ENCODE data around the gene TMEM237.

The TMEM237 gene

DNA sequence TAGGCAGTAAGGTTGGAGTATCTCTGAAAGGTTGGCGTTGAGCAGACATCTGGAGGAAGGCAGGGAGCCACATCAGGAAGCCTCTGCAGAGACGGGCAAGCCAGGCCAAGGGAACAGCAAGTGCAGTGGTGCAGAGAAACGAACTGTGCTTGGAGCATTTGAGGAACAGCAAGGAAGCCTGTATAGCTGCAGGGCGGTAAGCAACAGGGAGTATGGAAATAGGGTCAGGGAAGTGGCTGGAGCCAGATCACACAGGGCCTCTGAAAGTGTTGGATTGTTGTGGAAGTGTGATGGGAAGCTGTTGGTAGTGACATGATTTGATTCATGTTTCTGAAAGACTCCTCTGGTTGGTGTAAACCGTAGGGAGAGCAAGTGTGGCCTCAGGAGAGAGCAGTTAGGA is 13.4 kb upstream of the TMEM237 start:
- intact Hi-C loops (cut with micrococcal nuclease), result no loop called here
- no peak overlapping the region for H3K4me3 Mint-ChIP-seq
- H3K27ac Mint-ChIP-seq, result no peak overlapping the region
- peaks cover 29% of the 10 kb centered on the region for H3K4me1 Mint-ChIP-seq (ENCODE audit: low read depth)
- no peaks in the 10 kb centered on the region for H3K27me3 Mint-ChIP-seq
- H3K9me3 Mint-ChIP-seq, result no peaks in the 10 kb centered on the region
- no peaks in the 10 kb centered on the region for H3K36me3 Mint-ChIP-seq (ENCODE audit: low read depth)

GRCh38 chr2:201656102-201656501 is 12.8 kb upstream of the TMEM237 start:
- Mint-ChIP-seq H3K36me3 (ENCODE audit: low read depth) (no peaks in the 10 kb centered on the region), H3K27me3 (no peaks in the 10 kb centered on the region), H3K9me3 (no peaks in the 10 kb centered on the region), H3K4me3 (no peak overlapping the region), H3K27ac (no peak overlapping the region), H3K4me1 (ENCODE audit: low read depth) (peaks cover 23% of the 10 kb centered on the region)
- intact Hi-C loops (cut with micrococcal nuclease), result no loop called here

- intact Hi-C loops (cut with micrococcal nuclease), result no loop called here
- H3K27ac Mint-ChIP-seq, result no peak overlapping the region
- no peaks in the 10 kb centered on the region for H3K9me3 Mint-ChIP-seq
- no peaks in the 10 kb centered on the region for H3K36me3 Mint-ChIP-seq (ENCODE audit: low read depth)
- no peak overlapping the region for H3K4me3 Mint-ChIP-seq
- no peaks in the 10 kb centered on the region for H3K27me3 Mint-ChIP-seq
- peaks cover 16% of the 10 kb centered on the region for H3K4me1 Mint-ChIP-seq (ENCODE audit: low read depth)
Measured at GRCh38 chr2:201654616-201655384, 11.5 kb upstream of the TMEM237 start.

GRCh38 chr2:201653221-201653620 is 9.9 kb upstream of the TMEM237 start:
- Mint-ChIP-seq H3K4me3 (no peak overlapping the region), H3K36me3 (ENCODE audit: low read depth) (no peaks in the 10 kb centered on the region), H3K27ac (no peak overlapping the region), H3K27me3 (no peaks in the 10 kb centered on the region), H3K9me3 (no peaks in the 10 kb centered on the region), H3K4me1 (ENCODE audit: low read depth) (peaks cover 16% of the 10 kb centered on the region)
- intact Hi-C loops (cut with micrococcal nuclease), result no loop called here

DNA sequence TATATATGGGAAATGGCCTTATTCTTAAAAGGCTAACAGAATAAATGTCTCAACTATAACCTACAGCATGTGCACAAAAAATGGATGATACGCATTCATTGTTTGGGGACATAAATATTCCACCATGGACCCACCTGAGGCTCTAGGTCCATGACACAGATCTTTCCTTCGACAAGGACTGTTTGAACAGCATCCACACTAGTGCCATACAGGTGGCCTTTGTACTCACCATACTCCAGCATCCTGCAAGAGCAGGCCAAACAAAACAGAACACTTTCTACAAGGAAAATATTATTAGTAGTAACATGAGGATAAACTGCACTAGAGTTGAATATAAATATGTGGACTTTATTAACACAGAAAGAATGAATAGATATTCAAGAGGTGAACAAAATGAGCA is 6.1 kb upstream of the TMEM237 start:
- intact Hi-C loops (cut with micrococcal nuclease), result no loop called here
- no peaks in the 10 kb centered on the region for H3K27me3 Mint-ChIP-seq
- H3K27ac Mint-ChIP-seq, result no peak overlapping the region
- no peak overlapping the region for H3K4me3 Mint-ChIP-seq
- no peaks in the 10 kb centered on the region for H3K9me3 Mint-ChIP-seq
- H3K4me1 Mint-ChIP-seq (ENCODE audit: low read depth), result peaks cover 16% of the 10 kb centered on the region
- H3K36me3 Mint-ChIP-seq (ENCODE audit: low read depth), result no peaks in the 10 kb centered on the region

DNA sequence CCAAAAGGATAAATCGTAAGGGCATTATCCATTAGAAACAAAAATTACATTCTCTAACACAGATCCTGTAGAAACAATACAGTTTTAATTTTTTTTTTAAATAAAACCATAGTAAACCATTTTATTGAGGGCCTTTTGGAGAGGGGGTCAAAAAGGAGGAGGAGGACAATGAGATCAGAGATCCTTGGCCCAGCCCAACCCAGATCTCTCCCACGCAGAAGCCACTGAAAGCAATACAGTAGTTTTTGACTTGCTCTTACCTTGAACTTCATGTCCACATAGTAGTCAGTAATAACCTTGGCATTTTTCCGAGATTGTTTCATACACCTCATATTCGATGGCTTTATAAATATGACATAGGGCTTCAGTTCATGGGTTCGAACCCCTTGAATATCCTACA is 4.1 kb upstream of the TMEM237 start:
- Mint-ChIP-seq H3K4me3 (no peak overlapping the region), H3K36me3 (ENCODE audit: low read depth) (peaks cover 5% of the 10 kb centered on the region), H3K27ac (no peak overlapping the region), H3K9me3 (no peaks in the 10 kb centered on the region), H3K4me1 (ENCODE audit: low read depth) (peaks cover 16% of the 10 kb centered on the region), H3K27me3 (peaks cover 8% of the 10 kb centered on the region)
- intact Hi-C loops (cut with micrococcal nuclease), result no loop called here

DNA sequence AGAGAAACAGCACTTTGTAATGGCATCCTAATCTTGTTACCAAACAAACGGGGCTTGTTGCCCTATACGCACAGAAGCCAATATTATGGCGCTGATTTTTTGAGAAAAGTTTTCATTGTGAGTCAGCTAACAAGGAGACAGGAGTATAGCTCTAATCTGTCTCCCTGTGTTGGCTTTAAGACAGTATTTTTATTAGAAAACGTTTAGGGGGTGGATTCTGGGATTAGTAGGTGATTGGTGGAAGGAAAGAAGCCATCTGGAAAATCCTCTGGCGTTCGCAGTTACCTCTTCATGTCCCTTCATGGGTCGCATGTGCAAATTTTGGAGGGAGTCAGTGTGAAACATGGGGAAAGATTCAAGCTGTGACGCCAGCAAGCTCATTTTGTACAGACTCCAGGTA is 698 bp upstream of the TMEM237 start:
- H3K36me3 Mint-ChIP-seq (ENCODE audit: low read depth), result peaks cover 6% of the 10 kb centered on the region
- intact Hi-C loops (cut with micrococcal nuclease), result no loop called here
- peaks cover 8% of the 10 kb centered on the region for H3K27me3 Mint-ChIP-seq
- no peaks in the 10 kb centered on the region for H3K9me3 Mint-ChIP-seq
- H3K4me1 Mint-ChIP-seq (ENCODE audit: low read depth), result peaks cover 10% of the 10 kb centered on the region
- H3K27ac Mint-ChIP-seq, result peak overlapping the region; percentile 91
- H3K4me3 Mint-ChIP-seq, result no peak overlapping the region

DNA sequence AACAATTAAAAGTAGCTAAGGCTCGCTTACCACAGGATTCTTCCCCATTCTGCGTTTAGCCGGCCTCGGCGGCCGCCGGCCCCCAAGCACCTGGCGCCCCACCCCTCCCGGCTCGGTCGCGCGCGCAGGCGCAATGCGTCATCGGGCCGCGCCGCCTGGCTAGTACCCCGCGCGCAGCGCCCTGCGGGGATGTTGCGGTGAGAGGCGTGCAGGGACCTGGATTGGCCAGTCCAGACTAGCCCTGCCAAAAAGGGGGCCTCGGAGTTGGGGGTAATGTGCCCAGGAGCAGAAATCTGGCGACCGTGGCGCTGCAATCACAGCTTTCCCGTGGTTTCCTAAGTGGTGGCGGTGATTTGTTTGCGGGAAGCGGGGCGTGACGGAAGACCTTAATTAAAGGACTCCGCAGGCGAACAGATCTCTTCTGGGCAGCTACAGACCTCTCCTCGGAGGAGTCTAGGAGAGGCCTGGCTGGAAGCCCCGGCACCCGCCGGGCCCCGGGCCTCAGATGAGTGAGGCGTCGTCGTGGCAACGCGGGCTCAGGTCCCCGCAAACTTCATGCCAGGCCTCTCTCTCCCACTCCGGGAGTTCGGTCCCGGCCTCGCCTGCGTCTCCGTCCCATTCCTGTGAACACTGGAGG is 606 bp downstream of the TMEM237 start:
- Mint-ChIP-seq H3K4me3 (peak overlapping the region; percentile 82), H3K36me3 (ENCODE audit: low read depth) (peaks cover 6% of the 10 kb centered on the region), H3K9me3 (no peaks in the 10 kb centered on the region), H3K4me1 (ENCODE audit: low read depth) (peaks cover 10% of the 10 kb centered on the region), H3K27ac (peak overlapping the region; percentile 91), H3K27me3 (peaks cover 8% of the 10 kb centered on the region)
- intact Hi-C loops (cut with micrococcal nuclease), result no loop called here

- peak overlapping the region; percentile 82 for H3K4me3 Mint-ChIP-seq
- H3K27me3 Mint-ChIP-seq, result peaks cover 8% of the 10 kb centered on the region
- H3K9me3 Mint-ChIP-seq, result no peaks in the 10 kb centered on the region
- peak overlapping the region; percentile 91 for H3K27ac Mint-ChIP-seq
- peaks cover 10% of the 10 kb centered on the region for H3K4me1 Mint-ChIP-seq (ENCODE audit: low read depth)
- H3K36me3 Mint-ChIP-seq (ENCODE audit: low read depth), result peaks cover 6% of the 10 kb centered on the region
- intact Hi-C loops (cut with micrococcal nuclease), result no loop called here
Measured at GRCh38 chr2:201642086-201642578, 1.2 kb downstream of the TMEM237 start.

- Mint-ChIP-seq H3K27ac (no peak overlapping the region), H3K27me3 (peaks cover 6% of the 10 kb centered on the region), H3K4me1 (ENCODE audit: low read depth) (peaks cover 9% of the 10 kb centered on the region), H3K36me3 (ENCODE audit: low read depth) (peaks cover 6% of the 10 kb centered on the region), H3K4me3 (no peak overlapping the region), H3K9me3 (no peaks in the 10 kb centered on the region)
- intact Hi-C loops (cut with micrococcal nuclease), result no loop called here
Measured at GRCh38 chr2:201639205-201639604, 4.1 kb downstream of the TMEM237 start.

DNA sequence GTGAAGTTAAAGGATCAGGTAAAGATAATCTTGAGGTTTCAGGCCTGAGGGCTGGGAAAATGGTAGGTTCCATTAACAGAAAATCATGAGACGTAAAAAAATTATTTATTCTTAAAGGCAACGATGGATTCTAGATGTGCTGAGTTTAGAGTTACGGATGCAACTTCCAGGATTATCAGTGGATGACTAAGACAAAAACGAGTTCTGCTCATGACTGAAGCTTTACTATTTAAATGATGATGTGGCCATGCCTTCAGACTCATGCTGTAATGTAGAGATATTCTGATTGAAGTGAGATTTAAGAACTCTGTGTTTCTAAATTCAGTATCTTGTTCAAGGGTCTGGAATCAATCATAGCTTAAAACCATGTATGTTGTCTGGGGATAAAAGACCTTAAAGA is 5.0 kb downstream of the TMEM237 start:
- H3K4me3 Mint-ChIP-seq, result no peak overlapping the region
- H3K36me3 Mint-ChIP-seq (ENCODE audit: low read depth), result peaks cover 6% of the 10 kb centered on the region
- intact Hi-C loops (cut with micrococcal nuclease), result no loop called here
- H3K9me3 Mint-ChIP-seq, result no peaks in the 10 kb centered on the region
- H3K27me3 Mint-ChIP-seq, result no peaks in the 10 kb centered on the region
- H3K4me1 Mint-ChIP-seq (ENCODE audit: low read depth), result peaks cover under 1% of the 10 kb centered on the region
- H3K27ac Mint-ChIP-seq, result no peak overlapping the region

- Mint-ChIP-seq H3K27me3 (no peaks in the 10 kb centered on the region), H3K4me3 (no peak overlapping the region), H3K27ac (no peak overlapping the region), H3K9me3 (no peaks in the 10 kb centered on the region), H3K4me1 (ENCODE audit: low read depth) (no peaks in the 10 kb centered on the region), H3K36me3 (ENCODE audit: low read depth) (no peaks in the 10 kb centered on the region)
- intact Hi-C loops (cut with micrococcal nuclease), result no loop called here
Measured at GRCh38 chr2:201633661-201634249, 9.5 kb downstream of the TMEM237 start.

- intact Hi-C loops (cut with micrococcal nuclease), result no loop called here
- H3K27ac Mint-ChIP-seq, result no peak overlapping the region
- no peaks in the 10 kb centered on the region for H3K27me3 Mint-ChIP-seq
- H3K4me1 Mint-ChIP-seq (ENCODE audit: low read depth), result no peaks in the 10 kb centered on the region
- H3K36me3 Mint-ChIP-seq (ENCODE audit: low read depth), result no peaks in the 10 kb centered on the region
- H3K4me3 Mint-ChIP-seq, result no peak overlapping the region
- H3K9me3 Mint-ChIP-seq, result no peaks in the 10 kb centered on the region
Measured at GRCh38 chr2:201631041-201631440, 12.3 kb downstream of the TMEM237 start.

DNA sequence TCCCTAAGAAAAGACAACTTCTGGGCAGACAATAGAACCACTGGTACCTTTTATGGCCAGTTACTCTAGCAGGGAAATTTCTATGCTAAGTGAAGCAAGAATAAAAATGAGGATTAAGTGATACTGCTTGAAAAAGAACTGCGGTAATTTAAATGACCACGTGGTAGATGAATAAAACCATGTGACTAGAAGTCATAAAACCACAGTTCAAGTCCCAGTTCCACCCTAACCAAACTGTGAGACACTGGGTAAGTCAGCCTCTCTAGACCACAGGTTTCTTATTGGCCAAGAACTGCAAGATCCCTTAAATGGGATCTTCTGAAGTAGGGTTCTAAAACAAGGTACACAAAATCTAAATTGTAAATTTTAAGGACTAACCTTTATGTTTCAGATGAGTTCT is 12.7 kb downstream of the TMEM237 start:
- no peak overlapping the region for H3K27ac Mint-ChIP-seq
- H3K4me1 Mint-ChIP-seq (ENCODE audit: low read depth), result no peaks in the 10 kb centered on the region
- H3K27me3 Mint-ChIP-seq, result no peaks in the 10 kb centered on the region
- no peaks in the 10 kb centered on the region for H3K36me3 Mint-ChIP-seq (ENCODE audit: low read depth)
- intact Hi-C loops (cut with micrococcal nuclease), result no loop called here
- H3K4me3 Mint-ChIP-seq, result no peak overlapping the region
- H3K9me3 Mint-ChIP-seq, result no peaks in the 10 kb centered on the region

All from dendritic cell treated with granulocyte-macrophage colony-stimulating factor and Interleukin-4, amounts not matched to agents 40 ng/mL and 50 ng/mL, for 4 days (primary cell).